ENCODE measurements around the gene PODXL.
"Not testable (repeated sequence)": the region's sequence is repeated elsewhere in the genome, so short reads cannot be mapped to it uniquely, and the experiment has no call there.

PODXL gene

DNA sequence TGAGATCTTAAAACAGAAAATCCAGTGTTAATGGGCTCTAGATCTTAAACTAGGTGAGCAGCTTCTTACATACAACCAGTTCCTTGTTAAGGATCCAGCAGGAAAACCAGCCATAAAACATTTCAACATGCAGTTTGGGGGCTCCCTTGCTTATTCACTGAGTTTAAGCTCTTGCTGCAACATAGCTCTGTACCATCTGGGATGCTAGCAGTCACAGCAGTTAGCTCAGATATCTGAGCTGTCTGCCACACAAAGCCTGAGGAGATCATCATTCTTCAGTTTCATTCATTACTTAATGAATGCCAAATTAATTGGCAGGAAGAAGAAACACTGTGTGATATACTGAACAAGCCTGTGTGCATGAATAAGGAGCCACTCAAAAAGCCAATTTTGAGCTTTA lies 62.8 kb downstream of the PODXL start:
- DNase-seq (ENCODE audit: low read depth in 3 of 3), result no peak

DNA sequence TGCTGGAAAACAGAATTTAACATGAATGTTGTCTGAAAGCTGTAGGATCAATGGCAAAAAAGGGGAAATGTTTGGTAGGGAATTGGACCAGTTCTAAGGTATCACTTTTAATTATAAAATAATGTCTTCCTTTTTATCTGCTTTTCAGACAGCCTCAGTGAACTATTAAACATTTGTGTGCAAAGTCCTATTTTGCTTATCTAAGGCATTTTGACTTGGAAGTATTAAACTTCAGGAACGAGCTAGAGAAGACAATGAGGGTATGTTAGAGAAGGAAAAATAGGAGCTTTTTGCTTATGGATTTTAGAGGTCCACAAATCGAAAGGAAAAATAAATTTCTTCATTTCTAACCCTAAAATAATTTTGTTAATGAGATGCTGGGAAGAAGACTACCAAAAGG lies 63.3 kb downstream of the PODXL start:
- no peak for DNase-seq (ENCODE audit: low read depth in 3 of 3)

DNA sequence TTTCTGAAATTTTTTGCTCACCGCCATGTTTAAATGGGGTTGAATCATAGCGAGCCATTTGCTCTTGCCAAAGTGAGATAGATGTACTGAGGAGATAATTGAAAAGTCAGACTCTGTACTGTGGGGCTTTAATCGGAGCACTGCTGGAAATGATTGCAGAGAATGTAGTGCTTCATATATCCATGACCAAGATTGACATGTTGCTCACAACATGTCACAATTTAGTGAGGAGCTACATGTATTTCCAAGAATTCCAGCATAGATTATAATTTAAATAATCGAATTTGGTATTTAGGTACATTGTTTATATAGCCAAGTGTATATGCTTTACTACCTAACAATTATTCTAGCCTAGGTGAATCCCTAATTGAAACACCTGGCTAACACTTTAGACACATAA lies 66.5 kb downstream of the PODXL start:
- no peak for DNase-seq (ENCODE audit: low read depth in 3 of 3)

DNA sequence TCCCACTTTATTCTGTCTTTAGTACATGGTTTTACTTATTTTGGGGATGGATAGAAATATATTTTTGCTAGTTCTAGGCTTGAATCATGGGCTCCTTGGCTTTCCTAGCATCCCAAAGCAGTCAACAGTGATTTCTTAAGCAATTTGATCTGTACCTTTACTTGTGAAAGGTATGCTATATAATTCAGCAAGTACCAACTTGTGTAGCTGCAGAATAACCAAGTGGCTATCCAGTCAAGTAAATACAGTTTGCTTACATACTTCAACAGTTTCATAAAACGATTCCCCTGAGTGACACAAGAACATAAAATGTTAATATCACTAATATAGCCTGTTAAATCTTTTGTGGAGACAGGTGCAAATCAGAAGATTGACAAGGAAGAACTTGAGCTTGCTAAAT lies 67.2 kb downstream of the PODXL start:
- DNase-seq (ENCODE audit: low read depth in 3 of 3), result no peak

DNA sequence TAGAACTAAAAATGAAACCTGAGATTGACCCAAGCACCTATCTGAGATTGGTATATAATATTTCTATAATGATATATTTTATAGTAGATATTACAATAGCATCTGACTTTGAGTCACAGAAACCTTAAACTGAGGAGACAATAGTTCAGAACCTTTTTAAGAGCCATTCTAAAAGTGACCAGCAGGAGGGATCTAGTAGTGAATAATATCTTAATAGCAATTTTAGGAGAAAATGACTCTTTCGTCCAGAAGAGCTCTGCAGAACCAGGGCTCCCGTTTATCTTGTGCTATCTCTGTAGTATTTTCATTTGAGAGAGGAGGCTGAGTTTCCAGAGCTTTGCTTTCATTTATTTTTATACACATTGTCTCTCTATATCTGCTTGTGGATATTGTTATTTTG lies 68.1 kb downstream of the PODXL start:
- DNase-seq (ENCODE audit: low read depth in 3 of 3), result no peak

GRCh38 chr7:131487217-131487616 lies 69.2 kb downstream of the PODXL start:
- no peak for DNase-seq (ENCODE audit: low read depth in 3 of 3)

- DNase-seq (ENCODE audit: low read depth in 3 of 3), result no peak
These were observed 70.1 kb downstream of the PODXL start for GRCh38 chr7:131486346-131486745.

DNA sequence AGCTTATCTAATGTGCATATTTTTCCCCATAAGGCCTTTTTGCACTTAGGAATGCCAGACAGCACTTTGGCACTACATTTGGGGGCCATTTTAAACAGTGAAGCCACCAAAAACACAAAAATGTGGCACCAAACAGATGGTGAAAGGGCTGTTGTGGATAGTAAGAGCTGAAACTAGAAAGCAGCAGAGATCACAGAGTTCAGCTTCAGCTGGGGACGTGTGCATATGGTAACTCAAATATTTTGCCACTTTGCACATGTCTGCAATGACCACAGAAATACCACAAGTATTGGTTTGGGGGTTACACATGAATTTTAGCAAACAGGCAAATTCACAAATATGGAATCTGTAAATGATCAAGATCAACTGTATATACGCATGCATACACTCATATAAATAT lies 72.8 kb downstream of the PODXL start:
- no peak for DNase-seq (ENCODE audit: low read depth in 3 of 3)

DNA sequence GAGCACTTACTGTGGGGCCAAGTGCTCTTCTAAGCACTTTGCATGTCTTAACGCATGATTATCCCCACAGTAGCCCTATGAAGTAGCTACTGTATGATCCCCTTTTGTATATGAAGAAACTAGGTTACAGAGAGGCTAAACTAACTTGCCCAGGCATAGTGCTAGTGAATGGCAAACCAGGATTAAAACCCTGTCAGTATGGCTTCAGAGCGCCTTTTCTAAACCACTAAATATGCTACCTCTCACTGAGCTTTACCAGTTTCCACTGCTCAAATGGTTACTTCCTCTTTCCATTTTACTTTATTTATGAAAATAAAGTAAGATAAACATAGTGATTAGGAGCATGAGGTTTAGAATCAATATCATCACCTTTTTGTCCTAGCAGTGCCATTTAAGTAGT lies 73.6 kb downstream of the PODXL start:
- DNase-seq (ENCODE audit: low read depth in 3 of 3), result no peak

- no peak for DNase-seq (ENCODE audit: low read depth in 3 of 3)
These were observed 75.8 kb downstream of the PODXL start for GRCh38 chr7:131480384-131481315.

GRCh38 chr7:131476740-131477139 lies 79.7 kb downstream of the PODXL start:
- no peak for DNase-seq (ENCODE audit: low read depth in 3 of 3)

DNA sequence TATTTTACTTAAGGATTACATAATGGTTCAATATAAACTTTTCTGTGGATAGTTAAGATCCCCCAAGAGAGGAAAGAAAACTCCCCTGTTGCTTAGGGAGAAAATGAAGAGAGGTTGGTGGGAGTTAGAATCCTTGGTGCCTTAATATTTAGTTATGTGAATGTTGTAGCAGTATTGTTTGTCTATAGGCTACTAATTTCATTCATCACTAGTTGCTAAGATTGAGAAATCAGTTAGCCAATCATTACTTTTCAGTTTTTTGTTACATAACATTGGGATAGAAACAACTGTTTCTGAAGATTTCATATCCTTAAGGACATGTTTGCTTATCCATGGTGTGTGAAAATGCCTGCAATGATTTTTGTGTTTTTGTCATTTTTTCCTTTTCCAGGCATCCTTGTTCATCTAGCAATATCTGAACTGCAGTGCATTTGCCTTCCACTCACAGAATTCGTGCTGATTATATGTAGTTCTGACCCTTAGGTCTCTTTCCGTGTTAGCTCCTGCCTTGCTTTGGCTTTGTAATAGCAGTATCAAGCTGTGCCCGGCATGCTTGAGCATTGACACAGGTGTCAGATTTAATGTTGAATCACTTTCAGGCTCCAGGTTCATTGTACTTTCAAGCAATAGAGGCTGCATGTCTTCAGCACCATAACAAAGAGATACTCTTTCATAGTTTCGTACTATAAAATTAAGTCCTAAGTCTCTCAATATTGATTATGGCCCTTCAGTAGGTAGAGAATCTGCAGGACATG lies 85.0 kb downstream of the PODXL start:
- no peak for DNase-seq (ENCODE audit: low read depth in 3 of 3)

DNA sequence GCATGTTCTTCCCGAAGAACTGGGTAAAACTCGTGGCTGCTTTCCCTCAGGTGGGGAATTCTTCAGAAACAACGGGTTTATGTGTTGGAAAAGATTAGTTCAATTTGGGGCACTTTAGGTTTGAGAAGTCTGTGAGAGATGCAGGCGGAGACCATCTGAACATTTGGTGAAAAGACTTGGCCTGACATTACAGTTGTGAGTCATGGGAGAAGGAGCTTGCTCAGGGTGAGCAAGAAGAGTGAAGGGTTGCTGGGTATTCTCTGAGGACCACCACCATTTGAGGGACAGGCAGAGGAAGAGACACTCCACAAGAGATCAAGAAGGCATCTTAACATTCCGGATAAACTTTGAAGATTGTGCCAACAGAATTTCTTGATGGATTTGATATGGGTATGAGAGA lies 88.6 kb downstream of the PODXL start:
- DNase-seq (ENCODE audit: low read depth in 3 of 3), result no peak

DNA sequence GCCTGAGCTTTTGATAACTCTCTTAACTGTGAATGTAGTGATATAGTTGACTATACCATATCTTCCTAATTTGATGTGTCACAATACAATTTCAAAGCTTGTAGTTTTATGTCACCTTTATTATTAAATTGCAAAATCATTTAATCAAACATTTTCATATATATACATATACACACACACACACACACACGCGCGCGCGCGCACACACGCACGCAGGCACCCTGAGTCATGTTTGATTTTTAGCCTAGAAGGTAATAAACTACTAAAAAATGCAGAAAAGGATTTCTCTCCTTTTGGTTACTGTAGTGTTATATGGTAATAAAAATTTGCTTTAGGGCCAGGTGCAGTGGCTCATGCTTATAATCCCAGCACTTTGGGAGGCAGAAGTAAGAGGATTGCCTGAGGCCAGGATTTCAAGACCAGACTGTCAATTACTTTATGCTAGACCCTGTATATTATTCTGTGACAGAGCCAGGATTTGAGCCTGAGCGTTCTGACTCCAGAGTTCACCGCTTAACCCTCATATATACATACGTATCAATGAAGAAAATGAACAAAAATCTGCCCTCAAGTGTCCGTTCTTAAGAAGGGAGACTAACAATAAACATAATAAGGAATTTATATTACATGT lies 89.6 kb downstream of the PODXL start:
- DNase-seq (ENCODE audit: low read depth in 3 of 3), result no peak

GRCh38 chr7:131462715-131463114 lies 93.7 kb downstream of the PODXL start:
- not testable (repeated sequence) for DNase-seq (ENCODE audit: low read depth in 3 of 3)

- DNase-seq (ENCODE audit: low read depth in 3 of 3), result no peak
These were observed 94.4 kb downstream of the PODXL start for GRCh38 chr7:131462059-131462458.

GRCh38 chr7:131459256-131459655 lies 97.2 kb downstream of the PODXL start:
- no peak for DNase-seq (ENCODE audit: low read depth in 3 of 3)

GRCh38 chr7:131456338-131456737 lies 100.1 kb downstream of the PODXL start:
- no peak for DNase-seq (ENCODE audit: low read depth in 3 of 3)

DNA sequence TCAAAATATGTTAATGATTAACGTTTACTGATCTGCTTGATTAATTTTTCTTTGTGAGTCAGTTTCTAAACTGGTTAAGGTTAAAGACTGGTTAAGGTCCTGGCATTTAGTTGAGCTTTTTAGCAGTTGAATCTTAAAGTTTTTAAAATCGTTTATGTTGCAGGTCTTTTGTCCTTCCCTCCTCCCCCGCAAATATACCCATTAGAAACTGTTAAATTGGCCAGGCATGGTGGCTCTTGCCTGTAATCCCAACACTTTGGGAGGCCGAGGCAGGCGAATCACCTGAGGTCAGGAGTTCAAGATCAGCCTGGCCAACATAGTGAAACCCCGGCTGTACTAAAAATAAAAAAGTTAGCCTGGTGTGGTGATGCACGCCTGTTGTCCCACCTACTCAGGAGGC lies 100.9 kb downstream of the PODXL start:
- no peak for DNase-seq (ENCODE audit: low read depth in 3 of 3)

- DNase-seq (ENCODE audit: low read depth in 3 of 3), result no peak
These were observed 101.4 kb downstream of the PODXL start for GRCh38 chr7:131455001-131455400.

DNA sequence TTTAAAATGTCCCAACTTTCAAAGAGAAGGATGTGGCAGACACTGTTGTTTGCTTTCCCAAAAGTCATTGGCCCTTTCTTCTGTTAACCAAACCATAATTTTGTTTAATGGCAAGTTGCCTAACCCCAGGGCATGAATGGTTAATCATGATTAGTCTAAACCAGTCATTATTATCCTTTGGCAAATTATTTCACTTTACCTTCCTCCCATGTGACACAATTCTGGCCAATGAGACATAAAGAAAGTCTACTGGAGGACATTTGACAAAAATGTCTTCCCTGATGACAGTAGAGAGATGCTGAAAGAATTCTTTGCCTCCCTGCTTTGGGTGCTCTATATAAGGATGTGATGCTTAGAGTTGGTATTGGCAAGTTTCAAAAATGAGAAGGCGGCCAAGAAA lies 101.9 kb downstream of the PODXL start:
- DNase-seq (ENCODE audit: low read depth in 3 of 3), result no peak

Measured in stimulated activated CD4-positive, alpha-beta T cell treated with anti-CD3 and anti-CD28 coated beads, TNF-alpha, amount 100 ng/mL, for 4 hours (primary cell).